Omental fat pad (tissue), 4 donors: ENCODE data around the gene KANK2. TPM values are rescaled to one million over a fixed set of nuclear protein-coding genes. Genes with fewer than 3 reads are reported as not detected.

Experiments used
- ATAC-seq: fragments of 150-250 bp; one replicate; pipeline ENCODE4 v1.9.1; 2016; ENCODE audit warnings: mild to moderate bottlenecking, moderate library complexity; ENCODE audit not compliant: low FRiP score
- DNase-seq: peaks from one replicate; pipeline ENCODE4 v3.0.0-alpha.2; 2019; ENCODE audit warnings: low spot score
- CTCF ChIP-seq, 3 donors: fragments of 450-650 bp; IDR thresholded peaks; one replicate each; pipeline ENCODE4 v1.5.1; 2016 to 2017; ENCODE audit warnings: antibody characterized with exemption in 3 of 3, mild to moderate bottlenecking in 3 of 3, moderate library complexity in 2 of 3
- total RNA-seq, 4 donors: library from RNA; depleted of rRNA; stranded (reverse); fragments of >200 nt; gene quantifications; one replicate each; pipeline ENCODE4 v1.1.0, GENCODE V29; 2016

The KANK2 gene
- total RNA-seq, 4 donors from 2014 or later = 177 to 383 (median 325) TPM

DNA sequence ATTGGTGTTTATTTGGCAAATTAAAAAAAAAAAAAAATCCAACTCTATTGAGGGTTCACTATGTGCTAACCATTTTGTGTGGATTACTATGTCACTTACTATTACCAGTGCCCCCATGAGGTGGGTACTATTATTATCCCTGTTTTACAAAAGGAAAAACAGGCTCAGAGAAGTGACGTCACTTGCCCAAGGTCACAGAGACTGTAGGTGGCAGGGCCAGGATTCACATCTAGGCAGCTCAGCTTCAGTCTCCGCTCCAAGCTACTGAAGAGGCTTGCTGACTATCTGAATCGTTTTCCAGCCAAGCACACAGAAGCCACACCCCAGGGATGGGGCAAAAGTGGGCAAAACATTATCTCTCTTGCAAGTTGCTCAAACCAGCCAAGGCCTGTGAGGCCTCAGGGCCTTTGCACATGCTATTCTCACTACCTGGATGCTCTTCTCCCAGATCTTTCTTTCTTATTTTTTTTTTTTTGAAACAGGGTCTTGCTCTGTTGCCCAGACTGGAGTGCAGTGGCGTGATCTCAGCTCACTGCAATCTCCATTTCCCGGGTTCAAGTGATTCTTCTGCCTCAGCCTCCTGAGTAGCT, 37.2 kb upstream of the KANK2 start:
- TF ChIP-seq CTCF (IDR thresholded peaks at IDR 0.05) = no peak
- DNase-seq (no peak), ATAC-seq (no peak)

- ATAC-seq (no peak), DNase-seq (no peak)
- TF ChIP-seq CTCF (IDR thresholded peaks at IDR 0.05) = no peak
Measured at GRCh38 chr19:11233073-11233472, 35.7 kb upstream of the KANK2 start.

DNA sequence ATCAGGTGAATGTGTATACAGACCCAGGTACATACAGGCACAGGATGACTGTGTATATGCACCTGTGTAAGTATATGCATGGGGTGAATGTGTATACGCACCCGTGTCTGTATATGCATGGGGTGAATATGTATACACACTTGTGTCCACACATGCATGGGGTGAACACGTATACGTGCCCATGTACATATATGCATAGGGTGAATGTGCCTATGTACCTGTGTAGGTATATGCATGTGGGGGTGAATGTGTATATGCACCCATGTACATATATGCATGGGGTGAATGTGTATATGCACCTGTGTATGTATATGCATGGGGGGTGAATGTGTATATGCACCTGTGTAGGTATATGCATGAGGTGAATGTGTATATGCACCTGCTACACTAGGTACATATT, 35.2 kb upstream of the KANK2 start:
- TF ChIP-seq CTCF (IDR thresholded peaks at IDR 0.05) = no peak
- DNase-seq (no peak), ATAC-seq (no peak)

DNA sequence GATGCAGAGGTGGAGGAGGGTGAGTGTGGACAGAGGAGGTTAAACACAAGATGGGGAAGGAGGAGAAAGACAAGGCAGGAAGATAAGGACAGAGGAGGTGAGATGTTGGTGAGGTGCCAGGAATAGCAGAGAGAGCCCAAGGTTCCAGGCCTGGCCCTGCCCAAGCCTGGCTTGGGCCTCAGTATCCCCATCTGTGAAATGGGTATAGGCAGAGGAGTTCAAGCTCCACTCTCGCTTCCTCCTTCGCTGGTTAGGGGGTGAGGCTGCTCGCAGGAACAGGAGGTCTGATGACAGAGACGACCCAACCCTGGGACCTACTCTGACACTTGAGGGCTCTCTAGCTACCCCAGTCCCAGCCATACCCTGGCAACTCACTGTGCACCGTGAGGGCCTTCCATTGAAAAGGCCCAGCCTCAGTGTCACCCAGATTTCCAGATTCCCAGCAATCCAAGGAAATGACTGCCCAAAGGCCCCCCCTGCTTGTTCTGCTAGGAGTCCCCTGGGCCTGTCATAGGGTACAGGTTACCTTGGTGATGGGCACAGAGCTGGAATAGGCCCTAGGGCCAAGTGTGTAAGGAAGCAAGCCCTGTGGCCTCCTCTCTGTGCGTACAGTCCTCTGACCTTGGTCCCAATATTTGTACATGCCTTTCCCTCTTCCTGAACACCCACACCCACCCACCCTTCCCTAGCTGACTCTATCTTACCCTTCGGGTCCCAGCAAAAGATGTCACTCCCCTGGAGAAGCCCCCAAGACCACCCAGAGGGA, 33.5 kb upstream of the KANK2 start:
- ATAC-seq = no peak
- DNase-seq = no peak
- TF ChIP-seq CTCF (IDR thresholded peaks at IDR 0.05) = no peak

DNA sequence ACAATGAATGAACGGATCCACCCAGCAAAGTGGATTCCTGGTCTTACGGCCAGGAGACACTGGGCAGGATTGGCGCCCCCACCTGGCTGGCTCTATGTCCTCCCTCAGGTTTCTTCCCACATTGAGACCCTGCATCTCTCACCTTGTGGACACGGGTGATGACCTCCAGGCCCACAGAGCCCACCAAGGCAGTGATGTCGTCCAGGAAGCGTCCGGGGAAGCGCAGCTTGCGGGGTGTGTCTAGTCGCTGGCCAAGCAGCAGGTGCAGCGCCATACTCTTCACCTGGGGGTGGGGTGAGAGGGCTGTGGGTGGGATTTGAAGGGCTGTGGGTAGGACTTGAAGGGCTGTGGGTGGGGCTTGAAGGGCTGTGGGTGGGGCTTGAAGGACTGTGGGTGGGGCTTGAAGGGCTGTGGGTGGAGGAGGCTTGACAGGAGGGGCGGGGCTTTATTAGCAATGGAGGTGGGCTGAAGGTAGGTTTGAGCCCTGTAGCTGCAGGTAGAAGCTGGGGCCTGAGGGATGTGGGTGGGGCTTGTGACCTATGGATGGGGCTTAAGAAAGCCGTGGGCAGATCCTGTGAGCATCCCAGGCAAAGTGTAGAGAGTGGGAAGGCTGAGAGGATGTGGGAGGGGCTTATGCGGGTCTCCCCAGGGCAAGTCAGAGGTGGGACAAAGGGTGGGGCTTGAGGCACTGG, 30.0 kb upstream of the KANK2 start:
- TF ChIP-seq CTCF (IDR thresholded peaks at IDR 0.05) = no peak
- ATAC-seq (no peak), DNase-seq (no peak)

GRCh38 chr19:11226716-11227166, 29.4 kb upstream of the KANK2 start:
- DNase-seq (no peak), ATAC-seq (no peak)
- no peak for TF ChIP-seq CTCF (IDR thresholded peaks at IDR 0.05)
